Peyer's patch (tissue), 4 donors: ENCODE data around the gene USP37.

Experiments
- POLR2A ChIP-seq, 2 donors: fragments of 450-650 bp; IDR thresholded peaks; one replicate each; pipeline ENCODE4 v1.5.1; 2017; ENCODE audit warnings: antibody characterized with exemption in 2 of 2, mild to moderate bottlenecking in 2 of 2, moderate library complexity in 2 of 2
- TF ChIP-seq, protein P1 (sequence below), 6 experiments: fragments of 450-650 bp in 4 of 6; fragments of 200-600 bp in 2 of 6; sonication (generic) in 1 of 6; IDR thresholded peaks; one replicate each; pipeline ENCODE4 v1.5.1; 2017 to 2019; ENCODE audit warnings: antibody characterized with exemption in 6 of 6, mild to moderate bottlenecking in 3 of 6, moderate library complexity in 1 of 6

DNA sequence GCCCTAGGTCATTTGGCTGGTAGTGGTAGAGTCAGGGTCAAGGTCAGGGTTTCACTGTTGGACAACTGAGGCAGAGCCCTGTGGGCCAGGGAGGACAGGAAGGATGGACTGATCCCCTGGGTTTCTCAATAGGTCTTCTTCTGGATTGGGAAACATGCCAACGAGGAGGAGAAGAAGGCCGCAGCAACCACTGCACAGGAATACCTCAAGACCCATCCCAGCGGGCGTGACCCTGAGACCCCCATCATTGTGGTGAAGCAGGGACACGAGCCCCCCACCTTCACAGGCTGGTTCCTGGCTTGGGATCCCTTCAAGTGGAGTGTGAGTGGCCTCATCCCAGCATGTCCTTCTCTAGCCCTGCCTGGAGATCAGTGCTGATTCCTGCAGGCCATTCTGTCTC lies 131.2 kb downstream of the USP37 start:
- TF ChIP-seq POLR2A (IDR thresholded peaks at IDR 0.05) = no peak
- TF ChIP-seq, protein P1, sequence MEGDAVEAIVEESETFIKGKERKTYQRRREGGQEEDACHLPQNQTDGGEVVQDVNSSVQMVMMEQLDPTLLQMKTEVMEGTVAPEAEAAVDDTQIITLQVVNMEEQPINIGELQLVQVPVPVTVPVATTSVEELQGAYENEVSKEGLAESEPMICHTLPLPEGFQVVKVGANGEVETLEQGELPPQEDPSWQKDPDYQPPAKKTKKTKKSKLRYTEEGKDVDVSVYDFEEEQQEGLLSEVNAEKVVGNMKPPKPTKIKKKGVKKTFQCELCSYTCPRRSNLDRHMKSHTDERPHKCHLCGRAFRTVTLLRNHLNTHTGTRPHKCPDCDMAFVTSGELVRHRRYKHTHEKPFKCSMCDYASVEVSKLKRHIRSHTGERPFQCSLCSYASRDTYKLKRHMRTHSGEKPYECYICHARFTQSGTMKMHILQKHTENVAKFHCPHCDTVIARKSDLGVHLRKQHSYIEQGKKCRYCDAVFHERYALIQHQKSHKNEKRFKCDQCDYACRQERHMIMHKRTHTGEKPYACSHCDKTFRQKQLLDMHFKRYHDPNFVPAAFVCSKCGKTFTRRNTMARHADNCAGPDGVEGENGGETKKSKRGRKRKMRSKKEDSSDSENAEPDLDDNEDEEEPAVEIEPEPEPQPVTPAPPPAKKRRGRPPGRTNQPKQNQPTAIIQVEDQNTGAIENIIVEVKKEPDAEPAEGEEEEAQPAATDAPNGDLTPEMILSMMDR (IDR thresholded peaks at IDR 0.05) = no peak
